ENCODE measurements around the gene SLC6A19.
A peak's percentile ranks its signal among the peaks of the same experiment; 100 is the strongest.

Gene SLC6A19

GRCh38 chr5:1166370-1166769 is 35.0 kb upstream of the SLC6A19 start:
- no peak for TF ChIP-seq CTCF (IDR thresholded peaks at IDR 0.05; ENCODE audit: low read depth, low read length, missing control alignments)
- no peak for DNase-seq (ENCODE audit: extremely low read depth, low read depth)
- H3K4me3 ChIP-seq (replicated peaks; ENCODE audit: low read depth, low read length): no peak overlapping the region

- DNase-seq (ENCODE audit: extremely low read depth, low read depth): no peak
- no peak overlapping the region for H3K4me3 ChIP-seq (replicated peaks; ENCODE audit: low read depth, low read length)
- TF ChIP-seq CTCF (IDR thresholded peaks at IDR 0.05; ENCODE audit: low read depth, low read length, missing control alignments): no peak
Observed at GRCh38 chr5:1167361-1167727, 34.1 kb upstream of the SLC6A19 start.

- peak overlapping the region; percentile 32 for H3K4me3 ChIP-seq (replicated peaks; ENCODE audit: low read depth, low read length)
- peak; percentile 72 for DNase-seq (ENCODE audit: extremely low read depth, low read depth)
- TF ChIP-seq CTCF (IDR thresholded peaks at IDR 0.05; ENCODE audit: low read depth, low read length, missing control alignments): peak; percentile 74
Observed at GRCh38 chr5:1167728-1168709, 33.4 kb upstream of the SLC6A19 start.

GRCh38 chr5:1168796-1169195 is 32.6 kb upstream of the SLC6A19 start:
- no peak overlapping the region for H3K4me3 ChIP-seq (replicated peaks; ENCODE audit: low read depth, low read length)
- DNase-seq (ENCODE audit: extremely low read depth, low read depth): no peak
- no peak for TF ChIP-seq CTCF (IDR thresholded peaks at IDR 0.05; ENCODE audit: low read depth, low read length, missing control alignments)

- no peak overlapping the region for H3K4me3 ChIP-seq (replicated peaks; ENCODE audit: low read depth, low read length)
- DNase-seq (ENCODE audit: extremely low read depth, low read depth): no peak
- TF ChIP-seq CTCF (IDR thresholded peaks at IDR 0.05; ENCODE audit: low read depth, low read length, missing control alignments): no peak
Observed at GRCh38 chr5:1169211-1170115, 31.9 kb upstream of the SLC6A19 start.

- no peak overlapping the region for H3K4me3 ChIP-seq (replicated peaks; ENCODE audit: low read depth, low read length)
- TF ChIP-seq CTCF (IDR thresholded peaks at IDR 0.05; ENCODE audit: low read depth, low read length, missing control alignments): no peak
- no peak for DNase-seq (ENCODE audit: extremely low read depth, low read depth)
Observed at GRCh38 chr5:1171340-1171941, 30.0 kb upstream of the SLC6A19 start.

All from HFF-Myc (cell line).